Measurements from ENCODE around the gene TSPAN5. TPM values are rescaled to one million over a fixed set of nuclear protein-coding genes. Genes with fewer than 3 reads are reported as not detected.

The TSPAN5 gene
- total and polyA plus RNA-seq, 4 donors, result 60.7 to 93.9 (median 76.3) TPM

DNA sequence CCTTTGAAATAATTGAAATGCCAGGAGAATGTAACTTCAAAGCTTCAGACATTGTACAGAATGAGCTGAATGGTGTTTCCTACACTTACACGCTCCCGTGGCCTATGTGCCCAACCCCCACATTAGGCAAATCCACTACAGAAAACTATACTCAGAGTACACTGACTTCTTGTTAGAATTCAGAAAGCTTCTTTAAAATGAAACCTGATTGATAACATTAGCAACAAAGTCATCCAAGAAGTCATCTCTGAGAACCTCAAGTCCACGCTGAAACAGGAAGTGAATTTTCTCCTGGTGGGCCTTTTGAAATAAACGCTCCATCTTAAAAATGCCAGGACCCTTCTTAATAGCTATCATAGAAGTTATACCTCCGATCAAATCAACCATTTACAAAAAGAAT, 136.3 kb downstream of the TSPAN5 start:
- DNase-seq (ENCODE audit: low read depth in 4 of 6, low spot score in 6 of 6), result no peak
- H3K9me3 ChIP-seq (ENCODE audit: control insufficient read depth, insufficient read depth, low read length), result no peaks in the 10 kb centered on the region
- peaks cover 15% of the 10 kb centered on the region for H3K4me1 ChIP-seq (ENCODE audit: control insufficient read depth, insufficient read depth, low read length)
- 52% methylated on average over 3 of the region's 5 CpGs for WGBS (ENCODE audit: insufficient coverage)
- H3K27ac ChIP-seq (ENCODE audit: low read depth, low read length), result peak overlapping the region; percentile 54
- H3K36me3 ChIP-seq (ENCODE audit: control insufficient read depth, insufficient read depth, low read length), result no peaks in the 10 kb centered on the region
- no peaks in the 10 kb centered on the region for H3K27me3 ChIP-seq (ENCODE audit: control insufficient read depth, insufficient read depth, low read length)
- no peak overlapping the region for H3K4me3 ChIP-seq (ENCODE audit: low read depth, low read length)

DNA sequence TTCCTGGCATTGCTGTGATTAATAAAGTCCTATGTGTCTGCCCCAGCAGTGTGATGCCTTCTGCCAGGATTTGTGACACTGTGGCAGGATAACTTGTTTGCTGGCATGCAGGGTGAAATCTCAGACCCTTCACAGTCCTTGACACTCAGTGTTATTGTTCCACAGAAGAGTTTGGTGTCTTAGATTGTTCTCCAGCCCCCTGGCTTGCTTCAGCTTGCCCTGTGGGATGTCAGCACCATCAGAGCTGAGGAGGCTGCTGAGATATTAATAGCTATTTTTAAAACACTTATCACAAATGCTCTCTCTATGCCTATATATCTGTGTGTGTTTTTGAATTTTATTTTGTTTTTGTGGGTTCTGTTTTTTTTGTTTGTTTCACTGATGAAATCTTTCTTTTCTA, 136.9 kb downstream of the TSPAN5 start:
- no peak for DNase-seq (ENCODE audit: low read depth in 4 of 6, low spot score in 6 of 6)
- H3K4me3 ChIP-seq (ENCODE audit: low read depth, low read length), result no peak overlapping the region
- no peaks in the 10 kb centered on the region for H3K9me3 ChIP-seq (ENCODE audit: control insufficient read depth, insufficient read depth, low read length)
- no peaks in the 10 kb centered on the region for H3K27me3 ChIP-seq (ENCODE audit: control insufficient read depth, insufficient read depth, low read length)
- H3K4me1 ChIP-seq (ENCODE audit: control insufficient read depth, insufficient read depth, low read length), result peaks cover 18% of the 10 kb centered on the region
- H3K27ac ChIP-seq (ENCODE audit: low read depth, low read length), result no peak overlapping the region
- no peaks in the 10 kb centered on the region for H3K36me3 ChIP-seq (ENCODE audit: control insufficient read depth, insufficient read depth, low read length)

DNA sequence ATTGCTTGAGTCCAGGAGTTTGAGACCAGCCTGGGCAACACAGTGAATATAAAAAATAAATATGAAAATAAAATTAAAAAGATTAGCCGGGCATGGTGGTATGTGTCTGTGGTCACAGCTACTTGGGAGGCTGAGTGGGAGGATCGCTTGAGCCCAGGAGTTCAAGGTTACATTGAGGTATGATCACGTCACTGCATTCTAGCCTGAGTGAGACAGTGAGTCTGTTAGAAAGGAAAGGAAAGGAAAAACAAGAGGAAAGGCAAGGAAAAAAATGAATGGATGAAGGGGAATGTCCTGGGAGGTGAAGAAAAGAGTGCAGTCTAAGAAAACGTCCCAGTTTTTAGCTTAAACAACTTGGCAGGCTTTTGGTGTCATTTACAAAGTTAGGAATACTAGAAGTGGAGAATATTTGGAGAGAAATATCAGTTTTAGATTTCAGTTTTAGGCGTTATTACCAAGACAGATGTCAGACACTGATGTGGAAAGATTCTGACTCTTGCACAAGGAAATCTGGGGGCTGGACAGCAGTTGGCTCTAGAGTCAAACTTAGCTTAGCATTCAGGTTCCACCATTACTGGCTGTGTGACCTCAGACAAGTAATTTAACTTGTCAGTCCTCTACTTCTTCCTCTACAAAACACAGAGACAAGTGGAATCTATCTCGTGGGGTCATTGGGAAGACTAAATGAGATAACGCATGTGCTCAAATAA, 139.0 kb downstream of the TSPAN5 start:
- peak overlapping the region; percentile 58 for H3K27ac ChIP-seq (ENCODE audit: low read depth, low read length)

DNA sequence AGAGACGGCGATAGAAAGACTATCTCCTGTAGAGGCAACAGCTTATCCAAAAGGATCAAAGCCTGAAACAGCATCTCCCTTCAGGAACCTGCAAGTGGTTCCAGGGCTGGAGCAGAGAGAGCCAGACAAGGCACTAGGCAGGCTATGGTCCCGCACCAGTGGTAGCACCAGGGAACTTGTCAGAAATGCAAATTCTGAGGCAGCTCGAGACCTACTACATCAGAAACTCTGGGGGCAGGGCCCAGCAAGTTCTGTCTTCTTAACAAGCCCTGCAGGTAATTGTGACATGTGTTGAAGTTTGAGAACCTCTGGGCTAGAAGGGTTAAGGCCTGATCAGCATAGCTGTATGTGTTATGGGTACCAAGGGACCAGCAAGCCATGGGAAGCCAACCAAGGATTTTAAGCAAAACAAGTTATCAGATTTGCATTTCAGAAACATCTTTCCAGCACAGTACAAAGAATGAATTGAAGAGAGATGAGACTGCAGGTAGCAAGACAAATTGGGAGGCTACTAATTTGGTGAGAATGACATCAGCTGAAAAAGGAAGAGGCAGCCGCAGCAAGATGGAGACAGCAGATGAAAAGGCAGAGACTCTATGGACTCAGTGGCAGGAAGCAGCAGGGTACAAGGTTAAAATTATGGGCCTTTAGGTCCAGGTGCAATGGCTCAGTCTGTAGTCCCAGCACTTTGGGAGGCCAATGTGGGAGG, 139.7 kb downstream of the TSPAN5 start:
- no peak overlapping the region for H3K4me3 ChIP-seq (ENCODE audit: low read depth, low read length)
- no peak for DNase-seq (ENCODE audit: low read depth in 4 of 6, low spot score in 6 of 6)
- 69% methylated on average over 5 of the region's 5 CpGs for WGBS (ENCODE audit: insufficient coverage)
- peaks cover 19% of the 10 kb centered on the region for H3K4me1 ChIP-seq (ENCODE audit: control insufficient read depth, insufficient read depth, low read length)
- H3K27ac ChIP-seq (ENCODE audit: low read depth, low read length), result peak overlapping the region; percentile 58
- no peaks in the 10 kb centered on the region for H3K36me3 ChIP-seq (ENCODE audit: control insufficient read depth, insufficient read depth, low read length)
- H3K27me3 ChIP-seq (ENCODE audit: control insufficient read depth, insufficient read depth, low read length), result no peaks in the 10 kb centered on the region
- no peaks in the 10 kb centered on the region for H3K9me3 ChIP-seq (ENCODE audit: control insufficient read depth, insufficient read depth, low read length)

More for the DNA sequence above, 139.0 kb downstream of the TSPAN5 start:
- H3K4me3 ChIP-seq (ENCODE audit: low read depth, low read length), result no peak overlapping the region
- peaks cover 19% of the 10 kb centered on the region for H3K4me1 ChIP-seq (ENCODE audit: control insufficient read depth, insufficient read depth, low read length)
- no peaks in the 10 kb centered on the region for H3K36me3 ChIP-seq (ENCODE audit: control insufficient read depth, insufficient read depth, low read length)
- no peaks in the 10 kb centered on the region for H3K9me3 ChIP-seq (ENCODE audit: control insufficient read depth, insufficient read depth, low read length)
- DNase-seq (ENCODE audit: low read depth in 4 of 6, low spot score in 6 of 6), result no peak
- no peaks in the 10 kb centered on the region for H3K27me3 ChIP-seq (ENCODE audit: control insufficient read depth, insufficient read depth, low read length)
- WGBS (ENCODE audit: insufficient coverage), result 83% methylated on average over 6 of the region's 7 CpGs

DNA sequence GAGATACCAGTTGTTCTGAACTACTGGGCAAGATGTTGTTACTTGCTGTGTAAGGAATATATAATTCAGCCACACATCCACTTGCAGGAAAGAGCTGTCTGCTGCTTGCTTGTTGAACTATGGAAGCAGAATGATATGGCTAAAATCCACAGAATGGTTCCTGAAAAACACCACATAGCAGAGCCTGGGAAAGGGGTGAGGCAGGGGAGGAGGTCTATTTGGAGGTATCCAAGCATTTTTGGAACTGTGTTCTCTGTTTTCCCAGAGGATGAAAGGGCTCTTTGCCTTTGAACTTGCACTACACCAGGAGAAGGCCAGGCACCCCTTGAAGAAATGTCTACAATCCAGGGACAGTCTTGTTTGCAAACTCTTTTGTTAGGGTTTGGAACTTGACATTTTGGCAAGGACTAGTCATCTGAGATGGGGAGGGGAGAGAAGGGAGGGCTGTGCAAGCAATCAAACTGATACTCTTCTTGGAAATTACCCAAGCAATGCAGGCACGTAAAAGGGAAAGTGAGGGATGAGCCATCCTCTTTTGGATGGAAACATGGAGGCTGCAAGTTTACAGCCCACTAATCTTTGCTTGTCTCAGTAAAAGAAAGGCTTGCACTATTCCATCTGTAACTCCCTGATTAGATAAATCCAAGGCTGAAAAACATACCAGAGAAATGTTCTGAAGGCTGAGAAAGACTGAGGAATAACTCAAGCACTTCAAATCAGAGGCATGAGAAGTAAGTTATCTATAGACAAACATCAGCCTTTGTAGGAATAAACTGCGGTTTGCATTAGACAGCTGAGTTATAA, 141.0 kb downstream of the TSPAN5 start:
- H3K4me1 ChIP-seq (ENCODE audit: control insufficient read depth, insufficient read depth, low read length), result peaks cover 16% of the 10 kb centered on the region
- H3K4me3 ChIP-seq (ENCODE audit: low read depth, low read length), result no peak overlapping the region
- no peaks in the 10 kb centered on the region for H3K27me3 ChIP-seq (ENCODE audit: control insufficient read depth, insufficient read depth, low read length)
- no peaks in the 10 kb centered on the region for H3K36me3 ChIP-seq (ENCODE audit: control insufficient read depth, insufficient read depth, low read length)
- whole genome bisulfite sequencing (ENCODE audit: insufficient coverage), result 0% methylated on average over 1 of the region's 2 CpGs
- peak overlapping the region; percentile 58 for H3K27ac ChIP-seq (ENCODE audit: low read depth, low read length)
- DNase-seq (ENCODE audit: low read depth in 4 of 6, low spot score in 6 of 6), result peak in 2 of 6 donors; percentile 67 to 80
- H3K9me3 ChIP-seq (ENCODE audit: control insufficient read depth, insufficient read depth, low read length), result no peaks in the 10 kb centered on the region

DNA sequence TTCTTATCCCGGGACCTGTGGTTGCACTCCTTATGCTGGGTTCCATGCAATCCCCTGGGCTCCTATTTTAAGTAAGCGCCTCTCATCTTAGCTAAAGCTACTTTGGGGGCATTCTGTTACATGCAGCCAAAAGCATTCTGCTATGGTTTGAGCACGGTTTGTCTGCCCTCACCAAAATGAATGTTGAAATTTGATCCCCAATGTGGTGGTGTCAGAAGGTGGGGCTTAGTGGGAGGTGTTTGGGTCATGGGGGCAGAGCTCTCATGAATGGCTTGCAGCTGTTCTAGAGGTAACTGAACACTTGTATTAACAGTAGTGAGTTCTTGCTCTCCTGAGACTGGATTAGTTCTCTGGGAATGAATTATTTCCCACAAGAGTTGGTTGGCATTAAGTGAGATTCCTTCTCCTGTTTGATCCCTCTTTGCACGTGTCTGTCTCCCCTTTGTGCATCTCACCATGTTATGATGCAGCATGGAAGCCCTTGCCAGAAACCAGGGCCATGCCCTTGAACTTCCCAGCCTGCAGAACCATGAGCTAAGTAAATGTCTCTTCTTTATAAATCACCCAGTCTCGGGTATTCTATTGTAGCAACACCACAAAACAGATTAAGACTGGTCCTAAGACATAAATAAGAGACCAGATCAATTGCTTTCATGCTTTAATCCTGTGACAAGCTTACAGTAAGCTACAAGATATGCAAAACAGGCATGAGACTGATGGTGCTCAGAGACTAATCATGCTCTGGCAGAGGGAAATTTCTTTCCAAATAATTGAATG, 141.8 kb downstream of the TSPAN5 start:
- Histone ChIP-seq H3K27ac (ENCODE audit: low read depth, low read length) (peak overlapping the region; percentile 58), H3K4me3 (ENCODE audit: low read depth, low read length) (no peak overlapping the region), H3K27me3 (ENCODE audit: control insufficient read depth, insufficient read depth, low read length) (no peaks in the 10 kb centered on the region), H3K9me3 (ENCODE audit: control insufficient read depth, insufficient read depth, low read length) (no peaks in the 10 kb centered on the region), H3K36me3 (ENCODE audit: control insufficient read depth, insufficient read depth, low read length) (no peaks in the 10 kb centered on the region), H3K4me1 (ENCODE audit: control insufficient read depth, insufficient read depth, low read length) (peaks cover 16% of the 10 kb centered on the region)
- DNase-seq (ENCODE audit: low read depth in 4 of 6, low spot score in 6 of 6), result peak in 1 of 6 donors; percentile 36
- 71% methylated on average over 4 of the region's 5 CpGs for WGBS (ENCODE audit: insufficient coverage)

DNA sequence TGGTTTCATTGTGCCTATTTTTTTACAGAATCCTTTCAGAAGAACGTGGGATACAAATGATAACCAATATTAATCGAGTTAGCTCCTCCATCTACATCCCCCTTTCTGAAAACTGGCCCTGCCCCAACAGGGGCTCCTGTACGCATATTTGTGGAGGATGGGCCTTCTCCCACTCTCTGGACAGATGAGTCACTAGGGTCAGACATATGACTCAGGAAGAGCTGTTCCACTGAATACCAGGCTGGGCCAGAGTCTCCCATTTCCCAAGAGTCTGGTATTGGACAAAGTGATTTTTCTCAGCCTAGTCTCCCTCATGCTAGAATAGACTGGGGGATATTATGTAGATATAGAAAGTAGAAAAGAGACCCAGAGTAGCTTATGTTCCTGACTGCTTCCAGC, 142.4 kb downstream of the TSPAN5 start:
- peak overlapping the region; percentile 58 for H3K27ac ChIP-seq (ENCODE audit: low read depth, low read length)
- H3K27me3 ChIP-seq (ENCODE audit: control insufficient read depth, insufficient read depth, low read length), result no peaks in the 10 kb centered on the region
- H3K4me3 ChIP-seq (ENCODE audit: low read depth, low read length), result no peak overlapping the region
- H3K36me3 ChIP-seq (ENCODE audit: control insufficient read depth, insufficient read depth, low read length), result no peaks in the 10 kb centered on the region
- no peak for DNase-seq (ENCODE audit: low read depth in 4 of 6, low spot score in 6 of 6)
- no peaks in the 10 kb centered on the region for H3K9me3 ChIP-seq (ENCODE audit: control insufficient read depth, insufficient read depth, low read length)
- peaks cover 16% of the 10 kb centered on the region for H3K4me1 ChIP-seq (ENCODE audit: control insufficient read depth, insufficient read depth, low read length)
- no CpG with 5 or more reads among the region's 3 CpGs for WGBS (ENCODE audit: insufficient coverage)

DNA sequence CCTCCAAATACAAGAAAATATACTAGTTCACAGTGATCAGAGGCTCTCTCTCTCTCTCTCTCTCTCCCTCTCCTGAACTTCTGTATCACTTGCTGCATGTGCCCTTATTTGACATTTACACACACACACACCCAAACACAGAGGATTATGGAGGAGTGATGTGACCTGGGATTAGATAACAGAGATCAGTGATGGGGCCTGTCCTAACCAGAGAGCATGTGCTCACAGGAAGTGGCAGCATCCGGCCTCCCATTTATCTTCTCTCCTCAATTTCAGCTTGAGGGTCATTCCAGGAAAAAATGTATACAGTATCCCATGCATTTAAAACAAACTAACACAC, 143.0 kb downstream of the TSPAN5 start:
- peaks cover 16% of the 10 kb centered on the region for H3K4me1 ChIP-seq (ENCODE audit: control insufficient read depth, insufficient read depth, low read length)
- no peaks in the 10 kb centered on the region for H3K36me3 ChIP-seq (ENCODE audit: control insufficient read depth, insufficient read depth, low read length)
- no peak overlapping the region for H3K4me3 ChIP-seq (ENCODE audit: low read depth, low read length)
- H3K27ac ChIP-seq (ENCODE audit: low read depth, low read length), result peak overlapping the region; percentile 58
- H3K27me3 ChIP-seq (ENCODE audit: control insufficient read depth, insufficient read depth, low read length), result no peaks in the 10 kb centered on the region
- DNase-seq (ENCODE audit: low read depth in 4 of 6, low spot score in 6 of 6), result no peak
- no CpG with 5 or more reads among the region's 1 CpG for WGBS (ENCODE audit: insufficient coverage)
- no peaks in the 10 kb centered on the region for H3K9me3 ChIP-seq (ENCODE audit: control insufficient read depth, insufficient read depth, low read length)

DNA sequence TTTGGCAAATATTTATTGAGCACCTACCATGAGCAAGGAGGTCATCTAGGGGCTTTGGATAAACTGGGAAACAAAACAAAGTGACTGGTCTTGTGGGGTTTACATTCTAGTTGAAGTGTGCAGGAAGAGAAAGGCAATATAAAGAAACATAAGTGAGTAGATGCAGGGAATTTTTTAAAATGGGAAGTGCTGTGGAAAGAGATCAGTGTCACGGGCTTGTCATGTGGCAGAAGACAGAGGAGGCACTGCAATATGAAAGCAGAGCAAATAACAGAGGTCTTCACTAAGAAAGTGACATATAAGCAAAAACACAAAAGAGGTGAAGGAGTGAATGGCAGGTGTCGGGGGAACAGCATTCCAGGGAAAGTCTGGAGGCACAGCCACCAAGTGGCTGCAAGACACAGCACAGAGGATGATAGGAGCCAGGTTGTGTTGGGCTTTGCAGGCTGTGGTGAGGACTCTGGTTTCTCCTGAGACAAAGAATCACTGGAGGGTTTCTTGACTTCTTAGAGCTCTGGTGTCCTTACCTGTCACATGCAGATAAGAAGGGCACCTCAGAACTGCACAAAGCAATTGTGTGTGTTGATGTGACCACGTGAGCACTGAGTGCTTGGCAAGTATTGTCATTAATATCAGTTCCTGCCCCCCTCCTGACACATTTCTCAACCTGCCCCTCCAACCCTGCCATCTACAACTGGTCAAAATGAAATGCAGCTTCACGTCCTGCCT, 143.5 kb downstream of the TSPAN5 start:
- no peaks in the 10 kb centered on the region for H3K36me3 ChIP-seq (ENCODE audit: control insufficient read depth, insufficient read depth, low read length)
- H3K4me1 ChIP-seq (ENCODE audit: control insufficient read depth, insufficient read depth, low read length), result peaks cover 16% of the 10 kb centered on the region
- H3K27me3 ChIP-seq (ENCODE audit: control insufficient read depth, insufficient read depth, low read length), result no peaks in the 10 kb centered on the region
- no peak overlapping the region for H3K27ac ChIP-seq (ENCODE audit: low read depth, low read length)
- H3K9me3 ChIP-seq (ENCODE audit: control insufficient read depth, insufficient read depth, low read length), result no peaks in the 10 kb centered on the region
- no peak for DNase-seq (ENCODE audit: low read depth in 4 of 6, low spot score in 6 of 6)
- H3K4me3 ChIP-seq (ENCODE audit: low read depth, low read length), result no peak overlapping the region
- 96% methylated on average over 3 of the region's 4 CpGs for WGBS (ENCODE audit: insufficient coverage)

Data from spinal cord (tissue), 10 donors.